Lung (tissue), 12 donors: Measurements from ENCODE around the gene SH3GLB1. TPM values are rescaled to one million over a fixed set of nuclear protein-coding genes. Genes with fewer than 3 reads are reported as not detected.
A peak's percentile ranks its signal among the peaks of the same experiment; 100 is the strongest.

Experiments used
- ATAC-seq: fragments of 200-7000 bp; cut with Tn5 transposase; one replicate; pipeline ENCODE4 v1.9.1; 2020; ENCODE audit warnings: moderate number of reproducible peaks; ENCODE audit not compliant: insufficient read depth, low FRiP score
- DNase-seq, 3 donors: peaks; one replicate each; pipeline ENCODE4 v3.0.0-alpha.2; 2013 to 2017
- H3K27ac ChIP-seq, 2 donors: one replicate each; pipeline ENCODE4 v1.5.1; 2013; ENCODE audit warnings: mild to moderate bottlenecking in 2 of 2, moderate library complexity in 2 of 2, control low read depth in 1 of 2, inconsistent platforms in 1 of 2, low read depth in 1 of 2, low read length in 1 of 2
- H3K27me3 ChIP-seq, 3 donors: one replicate each; pipeline ENCODE4 v1.5.1; 2013; ENCODE audit warnings: low read length in 2 of 3; ENCODE audit not compliant: control insufficient read depth in 3 of 3, insufficient read depth in 3 of 3
- H3K36me3 ChIP-seq, 4 donors: one replicate each; pipeline ENCODE4 v1.5.1; 2013; ENCODE audit warnings: low read length in 4 of 4, mild to moderate bottlenecking in 1 of 4, moderate library complexity in 1 of 4; ENCODE audit not compliant: control insufficient read depth in 4 of 4, insufficient read depth in 4 of 4
- H3K4me1 ChIP-seq, 5 donors: one replicate each; pipeline ENCODE4 v1.5.1; 2013; ENCODE audit warnings: low read length in 5 of 5, mild to moderate bottlenecking in 2 of 5, moderate library complexity in 1 of 5; ENCODE audit not compliant: control insufficient read depth in 5 of 5, insufficient read depth in 5 of 5
- H3K4me3 ChIP-seq: one replicate; pipeline ENCODE4 v1.5.1; 2013; ENCODE audit warnings: mild to moderate bottlenecking, control low read depth, moderate library complexity
- H3K9ac ChIP-seq, 2 donors: one replicate each; pipeline ENCODE4 v1.5.1; 2013; ENCODE audit warnings: low read length in 2 of 2, control low read depth in 1 of 2; ENCODE audit not compliant: insufficient read depth in 1 of 2
- H3K9me3 ChIP-seq, 4 donors: one replicate each; pipeline ENCODE4 v1.5.1; 2013; ENCODE audit warnings: low read length in 3 of 4, mild to moderate bottlenecking in 1 of 4, moderate library complexity in 1 of 4; ENCODE audit not compliant: control insufficient read depth in 4 of 4, insufficient read depth in 3 of 4
- CTCF ChIP-seq: IDR thresholded peaks from 2 replicates; pipeline ENCODE4 v1.5.1; 2012; ENCODE audit warnings: mild to moderate bottlenecking; ENCODE audit errors: control extremely low read depth, extremely low read depth
- WGBS, 2 donors: extraction: QIAGEN DNeasy Blood & Tissue Kit; methylation state at CpG; one replicate each; pipeline ENCODE4 v1.1.7; 2013; 5-methylcytosine and 5-hydroxymethylcytosine counted together
- polyA plus RNA-seq, 2 donors: library from polyadenylated mRNA; stranded (reverse); fragments of 200-250 nt; gene quantifications; one replicate each; pipeline ENCODE4 v1.2.1, GENCODE V29; 2013
- total RNA-seq, 2 donors: library from RNA; depleted of rRNA in 1 of 2; stranded (reverse); fragments of >200 nt in 1 of 2; gene quantifications; one replicate each; pipeline ENCODE4 v1.2.1, GENCODE V29; 2014 to 2021
- donor health status: control.
- donor health status: control.
- donor health status: Bipolar disorder and iron deficiency.
- donor health status: healthy.
- donor health status: DM: yes; HTN: yes; CAD: no.

The SH3GLB1 gene
- total and polyA plus RNA-seq, 4 donors = 26.9 to 81.0 (median 69.5) TPM

- ATAC-seq (no peak), DNase-seq (no peak)
- H3K9me3 ChIP-seq = no peaks in the 10 kb centered on the region
- 66 to 74% methylated on average over 3 of the region's 3 CpGs for WGBS, 2 donors
- H3K4me3 ChIP-seq = no peak overlapping the region
- H3K36me3 ChIP-seq = peaks cover 1 to 12% (median 6%) of the 10 kb centered on the region in 4 donors
- no peaks in the 10 kb centered on the region for H3K27me3 ChIP-seq
- no peak overlapping the region for H3K9ac ChIP-seq
- peaks cover 0 to 20% (median 14%) of the 10 kb centered on the region in 5 donors for H3K4me1 ChIP-seq
- peak overlapping the region in 1 of 2 donors; percentile 70 for H3K27ac ChIP-seq
- TF ChIP-seq CTCF = no peak
These were observed 10.3 kb downstream of the SH3GLB1 start for GRCh38 chr1:86714561-86715244.

- no peak overlapping the region for H3K4me3 ChIP-seq
- 77 to 82% methylated on average over 2 of the region's 2 CpGs for WGBS, 2 donors
- DNase-seq (peak in 2 of 3 donors; percentile 53 to 75), ATAC-seq (no peak)
- no peak overlapping the region for H3K27ac ChIP-seq
- no peak for TF ChIP-seq CTCF
- peaks cover 0 to 13% (median 9%) of the 10 kb centered on the region in 5 donors for H3K4me1 ChIP-seq
- H3K27me3 ChIP-seq = no peaks in the 10 kb centered on the region
- H3K9ac ChIP-seq = no peak overlapping the region
- H3K9me3 ChIP-seq = no peaks in the 10 kb centered on the region
- peaks cover 6 to 28% (median 20%) of the 10 kb centered on the region in 4 donors for H3K36me3 ChIP-seq
These were observed 14.4 kb downstream of the SH3GLB1 start for GRCh38 chr1:86718786-86719185.

- no peak for TF ChIP-seq CTCF
- Histone ChIP-seq H3K9ac (no peak overlapping the region), H3K4me3 (no peak overlapping the region), H3K27me3 (no peaks in the 10 kb centered on the region), H3K9me3 (no peaks in the 10 kb centered on the region), H3K27ac (no peak overlapping the region), H3K36me3 (peaks cover 11 to 40% (median 27%) of the 10 kb centered on the region in 4 donors), H3K4me1 (peaks cover 0 to 4% (median 0%) of the 10 kb centered on the region in 5 donors)
- 94 to 100% methylated on average over 1 of the region's 1 CpG for WGBS, 2 donors
- no peak for DNase-seq
- ATAC-seq = no peak
These were observed 27.0 kb downstream of the SH3GLB1 start for GRCh38 chr1:86731416-86731815.
